GM21786 (cell line): Measurements from ENCODE around the gene ELOVL5.

Experiments used
- ATAC-seq: cut with Tn5 transposase; IDR thresholded peaks from one replicate; pipeline ENCODE4 v1.9.1; 2021; ENCODE audit not compliant: unreplicated experiment

Gene ELOVL5

GRCh38 chr6:53244399-53244931, 104.3 kb downstream of the ELOVL5 start:
- ATAC-seq: no peak

- no peak for ATAC-seq
Measured at GRCh38 chr6:53241938-53242337, 106.8 kb downstream of the ELOVL5 start.

DNA sequence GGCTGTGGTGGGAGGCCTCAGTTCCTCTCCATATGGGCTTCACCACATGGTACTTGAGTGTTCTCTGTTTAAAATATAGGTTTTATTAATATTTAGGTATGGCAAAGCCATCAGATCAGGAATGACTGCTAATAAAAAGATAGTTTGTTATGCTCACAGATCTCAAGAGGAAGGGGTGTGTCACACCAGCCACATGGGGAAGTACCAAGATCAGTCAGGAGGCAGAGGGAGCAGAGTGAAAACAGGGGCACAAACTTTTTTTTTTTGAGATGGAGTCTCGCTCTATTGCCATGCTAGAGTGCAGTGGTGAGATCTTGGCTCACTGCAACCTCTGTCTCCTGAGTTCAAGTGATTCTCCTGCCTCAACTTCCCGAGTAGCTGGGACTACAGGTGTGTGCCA, 108.0 kb downstream of the ELOVL5 start:
- no peak for ATAC-seq

GRCh38 chr6:53240139-53240538, 108.6 kb downstream of the ELOVL5 start:
- no peak for ATAC-seq

GRCh38 chr6:53239526-53239925, 109.2 kb downstream of the ELOVL5 start:
- peak; percentile 55 for ATAC-seq

- no peak for ATAC-seq
Measured at GRCh38 chr6:53238311-53238710, 110.4 kb downstream of the ELOVL5 start.

DNA sequence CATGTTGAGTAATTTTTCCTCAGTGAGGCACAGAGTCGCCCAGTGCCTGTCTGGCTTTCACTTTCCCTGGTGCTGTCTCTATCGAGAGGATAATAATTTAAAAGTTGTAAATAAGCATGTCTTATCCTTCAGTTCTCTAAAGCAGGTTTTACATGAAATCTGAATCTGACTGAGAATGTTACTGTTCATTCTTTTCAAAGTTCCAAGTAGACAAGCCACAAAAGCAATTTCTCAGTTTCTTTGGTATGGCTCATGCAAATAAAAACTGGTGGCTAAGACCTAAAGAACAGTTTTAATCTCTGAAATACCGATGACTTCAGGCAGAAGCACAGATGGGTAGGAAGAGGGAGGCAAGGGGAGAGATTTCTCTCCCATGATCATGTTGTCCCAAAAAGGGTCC, 112.5 kb downstream of the ELOVL5 start:
- ATAC-seq: no peak

DNA sequence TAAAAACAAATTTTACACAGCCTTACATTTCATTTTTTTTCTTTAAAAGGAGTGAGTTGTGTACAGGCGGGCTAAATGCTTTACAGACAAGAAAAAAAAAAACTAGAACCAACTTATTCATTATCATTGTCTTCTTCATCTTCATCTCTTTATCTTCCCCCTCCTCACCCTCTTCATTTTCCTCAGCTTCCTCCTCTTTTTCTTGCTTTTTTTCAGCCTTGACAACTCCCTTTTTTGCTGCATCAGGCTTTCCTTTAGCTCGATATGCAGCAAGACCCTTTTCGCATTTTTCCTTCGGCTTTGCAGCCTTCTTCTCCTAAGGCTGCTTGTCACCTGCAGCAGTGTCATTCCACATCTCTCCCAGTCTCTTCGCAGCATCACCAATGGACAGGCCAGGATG, 113.2 kb downstream of the ELOVL5 start:
- no peak for ATAC-seq

DNA sequence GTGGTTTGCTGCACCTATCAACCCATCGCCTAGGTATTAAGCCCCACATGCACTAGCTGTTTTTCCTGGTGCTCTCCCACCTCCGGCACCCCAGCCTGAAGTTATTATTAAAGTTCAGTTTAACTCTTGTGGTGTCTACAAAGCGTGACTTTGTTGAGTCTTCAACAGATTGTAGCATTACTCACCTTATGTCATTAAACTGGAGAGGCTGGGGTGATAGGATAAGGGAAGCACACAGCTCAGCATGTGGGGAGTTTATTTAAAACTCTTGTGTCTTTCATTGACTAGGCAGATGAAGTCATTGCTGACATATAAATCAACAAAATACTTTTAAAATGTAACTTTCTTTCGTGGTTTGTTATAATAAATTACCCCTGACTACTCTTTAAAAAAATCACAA, 115.4 kb downstream of the ELOVL5 start:
- no peak for ATAC-seq

DNA sequence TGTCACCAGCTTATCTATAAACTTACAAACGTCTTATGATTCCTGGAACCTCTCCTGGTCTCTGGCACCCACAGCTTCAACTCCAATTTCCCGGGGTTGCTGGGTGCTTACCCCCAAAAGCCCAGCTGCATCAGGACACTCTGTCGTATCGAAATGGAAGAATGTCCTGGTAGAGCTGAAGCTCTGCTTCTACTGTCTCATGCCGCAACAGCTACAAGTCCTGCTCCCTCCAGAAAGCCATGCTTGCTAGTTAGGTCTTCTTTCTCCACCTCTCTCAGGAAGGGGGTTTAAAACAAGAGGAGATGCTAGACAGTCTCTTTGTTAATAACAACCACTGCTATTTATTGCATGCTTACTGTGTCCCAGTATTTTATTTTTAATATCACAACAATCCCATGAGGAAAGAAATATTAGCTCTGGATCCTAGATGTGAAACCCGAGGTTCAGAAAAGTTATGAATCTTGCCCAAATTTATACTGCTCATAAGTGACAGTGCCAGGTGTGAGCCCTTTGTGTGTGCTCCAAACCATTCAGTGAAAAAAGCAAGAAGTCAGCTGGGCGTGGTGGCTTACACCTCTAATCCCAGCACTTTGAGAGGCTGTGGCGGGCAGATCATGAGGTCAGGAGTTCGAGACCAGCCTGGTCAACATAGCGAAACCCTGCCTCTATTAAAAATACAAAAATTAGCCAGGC, 117.8 kb downstream of the ELOVL5 start:
- ATAC-seq: no peak

- no peak for ATAC-seq
Measured at GRCh38 chr6:53227847-53228246, 120.9 kb downstream of the ELOVL5 start.

GRCh38 chr6:53220605-53221004, 128.1 kb downstream of the ELOVL5 start:
- ATAC-seq: no peak
